GM23338 (cell line): ENCODE measurements around the gene ADGRD1. TPM values are rescaled to one million over a fixed set of nuclear protein-coding genes. Genes with fewer than 3 reads are reported as not detected.

Experiments
- ATAC-seq: fragments of 200-7000 bp; cut with Tn5 transposase; 3 replicates; pipeline ENCODE4 v1.9.1; 2020
- DNase-seq: peaks from one replicate; pipeline ENCODE4 v3.0.0-alpha.2; 2015; ENCODE audit warnings: low spot score
- H2AFZ ChIP-seq: fragments of 200-600 bp; sonication (generic); 2 replicates; pipeline ENCODE4 v1.8.0; 2016; ENCODE audit warnings: antibody characterized with exemption, mild to moderate bottlenecking, moderate library complexity
- H3F3A ChIP-seq: fragments of 200-600 bp; sonication (generic); replicated peaks from 2 replicates; pipeline ENCODE4 v1.8.0; 2017; ENCODE audit warnings: antibody characterized with exemption, mixed run types, low read depth
- H3K27ac ChIP-seq: fragments of 200-600 bp; sonication (generic); 2 replicates; pipeline ENCODE4 v1.6.1; 2016; ENCODE audit warnings: low read depth
- H3K27me3 ChIP-seq: fragments of 200-600 bp; sonication (generic); 2 replicates; pipeline ENCODE4 v1.8.0; 2016; ENCODE audit warnings: mild to moderate bottlenecking, mixed run types, moderate library complexity; ENCODE audit not compliant: insufficient read depth
- H3K36me3 ChIP-seq: fragments of 200-600 bp; sonication (generic); 2 replicates; pipeline ENCODE4 v1.8.0; 2016; ENCODE audit warnings: mild to moderate bottlenecking; ENCODE audit not compliant: insufficient read depth
- H3K4me1 ChIP-seq: fragments of 200-600 bp; sonication (generic); 2 replicates; pipeline ENCODE4 v1.8.0; 2016; ENCODE audit warnings: mild to moderate bottlenecking, moderate library complexity; ENCODE audit not compliant: insufficient read depth
- H3K4me2 ChIP-seq: fragments of 200-600 bp; sonication (generic); 2 replicates; pipeline ENCODE4 v1.7.1; 2017; ENCODE audit warnings: mixed run types
- H3K4me3 ChIP-seq: fragments of 200-600 bp; sonication (generic); 2 replicates; pipeline ENCODE4 v1.6.1; 2016; ENCODE audit warnings: mixed run types
- H3K79me2 ChIP-seq: fragments of 200-600 bp; sonication (generic); replicated peaks from 2 replicates; pipeline ENCODE4 v1.8.0; 2017; ENCODE audit warnings: mild to moderate bottlenecking; ENCODE audit not compliant: insufficient read depth
- H3K9me2 ChIP-seq: fragments of 200-600 bp; sonication (generic); 2 replicates; pipeline ENCODE4 v1.8.0; 2017; ENCODE audit not compliant: insufficient read depth
- H4K20me1 ChIP-seq: fragments of 200-600 bp; sonication (generic); replicated peaks from 2 replicates; pipeline ENCODE4 v1.8.0; 2017; ENCODE audit warnings: mild to moderate bottlenecking; ENCODE audit not compliant: insufficient read depth
- H3K27ac Mint-ChIP-seq: 2 replicates; pipeline ENCODE4 v1.8.0; 2020; ENCODE audit warnings: inconsistent platforms, mild to moderate bottlenecking, moderate library complexity, mixed read lengths
- H3K27me3 Mint-ChIP-seq: 3 replicates; pipeline ENCODE4 v1.8.0; 2022; ENCODE audit warnings: low read depth, mild to moderate bottlenecking, moderate library complexity, mixed read lengths, inconsistent platforms; ENCODE audit not compliant: insufficient read depth, poor library complexity
- H3K36me3 Mint-ChIP-seq: 3 replicates; pipeline ENCODE4 v1.8.0; 2021; ENCODE audit warnings: low read depth, mild to moderate bottlenecking, inconsistent platforms, moderate library complexity, mixed read lengths
- H3K4me1 Mint-ChIP-seq: 3 replicates; pipeline ENCODE4 v1.8.0; 2020; ENCODE audit warnings: mild to moderate bottlenecking, inconsistent platforms, mixed read lengths
- H3K4me3 Mint-ChIP-seq: 3 replicates; pipeline ENCODE4 v1.8.0; 2021; ENCODE audit warnings: moderate library complexity, mild to moderate bottlenecking, inconsistent platforms, mixed read lengths
- H3K9me3 Mint-ChIP-seq: 3 replicates; pipeline ENCODE4 v1.8.0; 2020; ENCODE audit warnings: moderate library complexity, mild to moderate bottlenecking, inconsistent platforms, mixed read lengths
- CREB1 ChIP-seq: fragments of 250-450 bp; sonication (Bioruptor Pico); IDR thresholded peaks from 2 replicates; pipeline ENCODE4 v1.5.0; 2020; ENCODE audit warnings: low read depth, mild to moderate bottlenecking, moderate library complexity
- EZH2 ChIP-seq: fragments of 200-600 bp; sonication (generic); IDR thresholded peaks from one replicate; pipeline ENCODE4 v1.8.0; 2017; ENCODE audit warnings: antibody characterized with exemption, mild to moderate bottlenecking, low read depth; ENCODE audit not compliant: unreplicated experiment
- EZH2phosphoT487 ChIP-seq: fragments of 200-600 bp; sonication (generic); IDR thresholded peaks from one replicate; pipeline ENCODE4 v1.8.1; 2018; ENCODE audit warnings: antibody characterized with exemption; ENCODE audit not compliant: unreplicated experiment
- NANOG ChIP-seq: IDR thresholded peaks from 2 replicates; pipeline ENCODE4 v1.6.1; 2016; ENCODE audit warnings: antibody characterized with exemption, borderline replicate concordance
- POLR2AphosphoS5 ChIP-seq: IDR thresholded peaks from 2 replicates; pipeline ENCODE4 v1.6.1; 2016; ENCODE audit warnings: antibody characterized with exemption, low read depth
- STAT1 ChIP-seq: IDR thresholded peaks from one replicate; pipeline ENCODE4 v1.6.1; 2016; ENCODE audit warnings: antibody characterized with exemption; ENCODE audit not compliant: unreplicated experiment
- ZNF114 ChIP-seq: fragments of 250-450 bp; sonication (Bioruptor Pico); IDR thresholded peaks from 2 replicates; pipeline ENCODE4 v1.5.0; 2020; ENCODE audit warnings: mild to moderate bottlenecking, moderate library complexity
- ZNF331 ChIP-seq: fragments of 250-450 bp; sonication (Bioruptor Pico); IDR thresholded peaks from 2 replicates; pipeline ENCODE4 v1.5.0; 2020; ENCODE audit warnings: low read depth, mild to moderate bottlenecking, moderate library complexity
- polyA plus RNA-seq: library from polyadenylated mRNA; unstranded; fragments of >200 nt; fragmentation: Nextera tagmentation; extraction: Ambion mirVana; gene quantifications from 2 replicates; pipeline ENCODE4 v1.2.1, GENCODE V29; 2016
- total RNA-seq: library from RNA; depleted of rRNA; stranded (reverse); fragments of >200 nt; shearing (Covaris generic); gene quantifications from 2 replicates; pipeline ENCODE4 v1.2.3, GENCODE V29; 2014
- TF ChIP-seq, protein P1 (sequence below): IDR thresholded peaks from one replicate; pipeline ENCODE4 v1.6.1; 2018; ENCODE audit warnings: antibody characterized with exemption; ENCODE audit not compliant: unreplicated experiment

ADGRD1 gene
- total and polyA plus RNA-seq, 2 experiments from 2014 or later = 1.4 TPM; not detected in 1

DNA sequence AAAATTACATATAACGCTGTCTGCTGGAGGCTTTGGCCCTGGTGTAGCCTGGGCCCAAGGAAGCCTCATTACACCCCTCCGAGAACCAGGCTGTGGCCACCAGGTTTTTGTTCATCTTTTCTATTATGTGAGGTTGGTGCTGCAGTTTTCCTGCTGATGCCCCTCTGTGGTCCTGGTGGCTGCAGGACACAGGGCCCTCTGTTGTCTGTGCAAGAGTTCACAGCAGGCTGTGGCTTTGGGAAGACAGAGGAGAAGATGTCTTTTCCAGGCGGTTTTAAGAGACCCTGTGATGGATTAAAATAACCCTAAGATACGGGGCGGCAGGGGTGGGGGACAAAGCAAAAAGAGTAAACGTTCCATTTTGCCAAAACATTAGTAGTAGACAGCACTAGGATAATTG is 121.5 kb downstream of the ADGRD1 start:
- Mint-ChIP-seq H3K36me3 (no peaks in the 10 kb centered on the region; the same call in 1 of the 3 replicates), H3K27ac (no peak overlapping the region), H3K4me3 (no peak overlapping the region), H3K4me1 (no peaks in the 10 kb centered on the region), H3K9me3 (peaks cover 15% of the 10 kb centered on the region; the same call in 2 of the 3 replicates), H3K27me3 (peaks cover 4% of the 10 kb centered on the region)
- Histone ChIP-seq H3K4me1 (no peaks in the 10 kb centered on the region), H3K36me3 (no peaks in the 10 kb centered on the region), H3K9me2 (no peaks in the 10 kb centered on the region), H3K27me3 (no peaks in the 10 kb centered on the region), H3K27ac (no peak overlapping the region), H4K20me1 (no peaks in the 10 kb centered on the region), H3K4me3 (no peak overlapping the region), H3K79me2 (no peaks in the 10 kb centered on the region), H2AFZ (no peak overlapping the region), H3K4me2 (no peak overlapping the region), H3F3A (no peaks in the 10 kb centered on the region)
- ATAC-seq (no peak), DNase-seq (no peak)
- TF ChIP-seq ZNF114 = no peak
- TF ChIP-seq EZH2phosphoT487 = no peak
- no peak for TF ChIP-seq NANOG
- TF ChIP-seq, protein P1, sequence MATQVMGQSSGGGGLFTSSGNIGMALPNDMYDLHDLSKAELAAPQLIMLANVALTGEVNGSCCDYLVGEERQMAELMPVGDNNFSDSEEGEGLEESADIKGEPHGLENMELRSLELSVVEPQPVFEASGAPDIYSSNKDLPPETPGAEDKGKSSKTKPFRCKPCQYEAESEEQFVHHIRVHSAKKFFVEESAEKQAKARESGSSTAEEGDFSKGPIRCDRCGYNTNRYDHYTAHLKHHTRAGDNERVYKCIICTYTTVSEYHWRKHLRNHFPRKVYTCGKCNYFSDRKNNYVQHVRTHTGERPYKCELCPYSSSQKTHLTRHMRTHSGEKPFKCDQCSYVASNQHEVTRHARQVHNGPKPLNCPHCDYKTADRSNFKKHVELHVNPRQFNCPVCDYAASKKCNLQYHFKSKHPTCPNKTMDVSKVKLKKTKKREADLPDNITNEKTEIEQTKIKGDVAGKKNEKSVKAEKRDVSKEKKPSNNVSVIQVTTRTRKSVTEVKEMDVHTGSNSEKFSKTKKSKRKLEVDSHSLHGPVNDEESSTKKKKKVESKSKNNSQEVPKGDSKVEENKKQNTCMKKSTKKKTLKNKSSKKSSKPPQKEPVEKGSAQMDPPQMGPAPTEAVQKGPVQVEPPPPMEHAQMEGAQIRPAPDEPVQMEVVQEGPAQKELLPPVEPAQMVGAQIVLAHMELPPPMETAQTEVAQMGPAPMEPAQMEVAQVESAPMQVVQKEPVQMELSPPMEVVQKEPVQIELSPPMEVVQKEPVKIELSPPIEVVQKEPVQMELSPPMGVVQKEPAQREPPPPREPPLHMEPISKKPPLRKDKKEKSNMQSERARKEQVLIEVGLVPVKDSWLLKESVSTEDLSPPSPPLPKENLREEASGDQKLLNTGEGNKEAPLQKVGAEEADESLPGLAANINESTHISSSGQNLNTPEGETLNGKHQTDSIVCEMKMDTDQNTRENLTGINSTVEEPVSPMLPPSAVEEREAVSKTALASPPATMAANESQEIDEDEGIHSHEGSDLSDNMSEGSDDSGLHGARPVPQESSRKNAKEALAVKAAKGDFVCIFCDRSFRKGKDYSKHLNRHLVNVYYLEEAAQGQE = no peak

DNA sequence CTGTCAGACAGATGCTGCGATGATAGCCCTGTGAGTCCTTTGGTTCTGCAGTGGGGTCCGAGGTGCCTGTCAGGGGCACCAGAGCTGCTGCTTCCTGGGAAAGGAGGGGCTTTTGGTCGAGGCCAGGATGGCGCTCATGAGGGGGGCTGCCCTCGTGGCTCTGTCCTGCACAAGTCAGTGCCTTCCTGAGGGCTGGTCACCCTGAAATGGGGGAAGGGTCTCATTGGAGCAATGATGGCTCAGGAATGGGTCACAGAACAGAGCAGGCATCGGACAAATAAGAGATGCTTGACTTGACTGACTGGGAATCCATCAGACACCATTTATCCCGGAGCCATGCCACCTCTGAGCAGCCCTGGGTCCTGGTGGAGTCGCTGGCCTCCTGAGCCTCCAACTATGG is 121.9 kb downstream of the ADGRD1 start:
- Mint-ChIP-seq H3K36me3 (no peaks in the 10 kb centered on the region; the same call in 2 of the 3 replicates), H3K27me3 (peaks cover 2% of the 10 kb centered on the region), H3K27ac (no peak overlapping the region), H3K4me3 (no peak overlapping the region), H3K9me3 (peaks cover 15% of the 10 kb centered on the region; the same call in 2 of the 3 replicates), H3K4me1 (no peaks in the 10 kb centered on the region)
- Histone ChIP-seq H2AFZ (no peak overlapping the region), H3K4me2 (no peak overlapping the region), H3K36me3 (no peaks in the 10 kb centered on the region), H3K4me1 (no peaks in the 10 kb centered on the region), H3K27ac (no peak overlapping the region), H3K27me3 (no peaks in the 10 kb centered on the region), H4K20me1 (no peaks in the 10 kb centered on the region), H3F3A (no peaks in the 10 kb centered on the region), H3K79me2 (no peaks in the 10 kb centered on the region), H3K4me3 (no peak overlapping the region), H3K9me2 (no peaks in the 10 kb centered on the region)
- no peak for DNase-seq
- no peak for ATAC-seq
- TF ChIP-seq STAT1 (no peak), NANOG (no peak), ZNF331 (CRISPR knock-in tag) (no peak), EZH2 (no peak), CREB1 (CRISPR knock-in tag) (no peak), POLR2AphosphoS5 (no peak), EZH2phosphoT487 (no peak)
- TF ChIP-seq, protein P1 = no peak
